ENCODE data around the gene SKIC8. TPM values are rescaled to one million over a fixed set of nuclear protein-coding genes. Genes with fewer than 3 reads are reported as not detected.

Gene SKIC8
- total and polyA plus RNA-seq, 2 experiments from 2014 or later: 52.6 to 70.6 TPM

DNA sequence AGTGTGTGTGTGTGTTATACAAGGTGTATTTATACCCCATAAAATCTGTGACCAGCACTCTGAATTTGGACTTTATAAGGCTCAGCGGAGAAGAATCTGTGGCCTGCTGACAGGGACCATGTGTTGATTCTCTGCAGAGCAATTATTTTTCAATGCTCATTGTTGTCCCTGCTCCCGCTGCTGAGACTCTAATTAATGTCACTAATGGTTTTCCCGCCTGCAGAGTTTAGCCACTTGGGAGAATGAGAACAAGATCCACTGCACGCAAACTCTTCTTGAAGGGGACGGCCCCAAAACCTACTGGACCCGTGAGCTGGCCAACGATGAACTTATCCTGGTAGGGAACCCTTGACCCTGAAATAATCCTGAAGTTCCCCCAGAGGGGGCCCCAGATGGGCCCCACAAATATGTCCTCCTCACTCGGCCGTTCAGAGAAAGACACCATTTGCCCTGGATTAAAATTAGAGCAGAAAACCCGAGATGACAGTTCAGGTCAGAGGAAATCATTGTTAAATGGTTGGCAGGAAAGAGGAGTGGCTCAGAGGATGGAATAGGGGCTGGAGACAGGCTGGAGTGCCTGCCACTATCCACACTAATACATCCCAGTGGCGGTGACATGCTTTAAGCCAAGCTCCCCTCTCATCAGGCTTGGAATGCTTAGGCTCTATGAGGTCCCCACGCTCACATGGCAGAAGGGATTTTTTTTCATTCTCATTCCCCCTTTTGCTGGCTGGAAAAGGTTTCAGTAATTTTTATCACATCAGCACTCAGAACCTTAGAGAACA, 44.1 kb upstream of the SKIC8 start:
- Histone ChIP-seq H3F3A (ENCODE audit: insufficient read depth) (no peaks in the 10 kb centered on the region), H2AFZ (no peak overlapping the region), H3K4me3 (no peak overlapping the region), H3K36me3 (ENCODE audit: low read depth) (no peaks in the 10 kb centered on the region), H3K9me3 (ENCODE audit: low read depth) (no peaks in the 10 kb centered on the region), H3K79me2 (ENCODE audit: insufficient read depth) (no peaks in the 10 kb centered on the region), H3K27me3 (replicated peaks; ENCODE audit: insufficient read depth) (peaks cover 70% of the 10 kb centered on the region), H4K20me1 (ENCODE audit: insufficient read depth) (no peaks in the 10 kb centered on the region), H3K27ac (no peak overlapping the region), H3K4me2 (ENCODE audit: unreplicated experiment) (no peak overlapping the region), H3K4me1 (ENCODE audit: insufficient read depth) (no peaks in the 10 kb centered on the region), H3K9ac (no peak overlapping the region), H3K9me2 (ENCODE audit: insufficient read depth) (no peaks in the 10 kb centered on the region)
- 75% methylated on average over 12 of the region's 12 CpGs for WGBS, 2 experiments (ENCODE audit: low coverage in 1 of 2, low lambda C conversion rate in 2 of 2, missing lambda C conversion rate in 2 of 2)
- in situ Hi-C loops (cut with MboI): no loop called here
- TF ChIP-seq EZH2phosphoT487 (IDR thresholded peaks at IDR 0.05; ENCODE audit: insufficient read depth, low read depth): no peak
- no peak for TF ChIP-seq EZH2 (IDR thresholded peaks at IDR 0.05; ENCODE audit: insufficient read depth, poor library complexity, severe bottlenecking)
- DNase-seq: no peak

DNA sequence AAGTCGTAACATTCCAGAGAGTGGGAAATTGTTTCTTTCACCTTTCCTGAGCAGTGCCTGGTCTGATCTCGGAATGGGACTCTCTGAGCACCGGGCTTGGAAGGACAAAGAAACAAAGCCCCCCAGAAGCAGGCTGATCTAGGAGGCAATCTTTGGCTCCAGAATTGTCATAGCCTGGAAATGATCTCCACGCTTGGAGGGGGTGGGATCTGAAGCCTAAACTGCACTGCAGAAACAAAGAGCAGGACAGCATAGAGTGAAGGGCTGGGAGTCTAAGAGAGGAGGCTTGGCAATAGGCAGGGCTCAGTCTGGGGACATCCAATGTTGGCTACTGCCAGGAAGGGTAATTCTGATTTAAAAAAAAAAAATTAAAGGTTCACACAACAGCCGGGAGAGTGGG, 42.6 kb upstream of the SKIC8 start:
- no peaks in the 10 kb centered on the region for H3K9me3 ChIP-seq (ENCODE audit: low read depth)
- H3K36me3 ChIP-seq (ENCODE audit: low read depth): no peaks in the 10 kb centered on the region
- TF ChIP-seq EZH2 (IDR thresholded peaks at IDR 0.05; ENCODE audit: insufficient read depth, poor library complexity, severe bottlenecking) (no peak), EZH2phosphoT487 (IDR thresholded peaks at IDR 0.05; ENCODE audit: insufficient read depth, low read depth) (no peak)
- H3K4me1 ChIP-seq (ENCODE audit: insufficient read depth): no peaks in the 10 kb centered on the region
- no peak overlapping the region for H3K9ac ChIP-seq
- no peaks in the 10 kb centered on the region for H3K9me2 ChIP-seq (ENCODE audit: insufficient read depth)
- no peak overlapping the region for H3K4me3 ChIP-seq
- H3K79me2 ChIP-seq (ENCODE audit: insufficient read depth): no peaks in the 10 kb centered on the region
- no peak overlapping the region for H3K4me2 ChIP-seq (ENCODE audit: unreplicated experiment)
- peaks cover 82% of the 10 kb centered on the region for H3K27me3 ChIP-seq (replicated peaks; ENCODE audit: insufficient read depth)
- no peak overlapping the region for H3K27ac ChIP-seq
- 61 to 73% methylated on average over 5 of the region's 5 CpGs for WGBS, 2 experiments (ENCODE audit: low coverage in 1 of 2, low lambda C conversion rate in 2 of 2, missing lambda C conversion rate in 2 of 2)
- H4K20me1 ChIP-seq (ENCODE audit: insufficient read depth): no peaks in the 10 kb centered on the region
- DNase-seq: no peak
- no peak overlapping the region for H2AFZ ChIP-seq
- H3F3A ChIP-seq (ENCODE audit: insufficient read depth): no peaks in the 10 kb centered on the region
- in situ Hi-C loops (cut with MboI): no loop called here

DNA sequence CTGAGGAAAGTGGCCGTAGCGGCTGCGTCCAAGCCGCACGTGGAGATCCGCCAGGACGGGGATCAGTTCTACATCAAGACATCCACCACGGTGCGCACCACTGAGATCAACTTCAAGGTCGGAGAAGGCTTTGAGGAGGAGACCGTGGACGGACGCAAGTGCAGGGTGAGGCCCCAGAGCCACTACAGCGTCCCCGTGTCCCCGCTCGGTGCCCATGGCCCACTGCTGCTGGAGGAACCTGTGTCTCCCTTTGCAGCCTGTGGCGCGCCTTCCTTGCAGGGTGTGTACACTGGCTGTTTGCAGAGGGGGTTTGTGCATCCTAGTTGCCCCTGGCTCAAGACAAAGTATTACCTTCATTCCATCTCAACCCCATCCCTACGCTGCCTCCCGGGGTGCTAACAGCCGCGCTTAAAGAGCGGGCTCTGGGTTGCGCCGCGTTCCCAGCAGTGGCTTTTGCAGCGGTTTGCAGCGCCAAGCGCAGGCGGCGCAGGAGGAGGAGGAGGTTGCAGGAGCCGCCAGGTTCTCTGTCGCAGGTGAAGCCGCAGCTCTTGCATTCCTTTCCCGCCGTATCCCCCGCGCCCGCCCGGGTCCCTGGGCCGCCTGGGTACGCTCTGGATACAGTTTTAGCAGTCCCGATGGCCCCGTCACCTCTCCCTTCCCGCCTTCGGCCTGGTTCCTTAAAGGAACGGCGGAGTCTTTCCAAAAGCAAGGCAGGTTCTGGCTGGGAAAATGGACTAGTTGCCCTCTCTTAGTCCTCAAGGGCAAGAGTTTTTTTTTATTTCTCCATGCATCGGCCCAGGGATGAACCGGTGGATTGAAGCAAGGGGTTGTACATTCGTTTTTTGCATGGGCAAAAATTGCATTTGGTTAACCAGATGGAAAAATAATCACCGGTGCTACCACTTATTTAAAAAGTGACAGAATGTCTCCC, 41.9 kb upstream of the SKIC8 start:
- Histone ChIP-seq H3K36me3 (ENCODE audit: low read depth) (no peaks in the 10 kb centered on the region), H3K27me3 (replicated peaks; ENCODE audit: insufficient read depth) (peaks cover 81% of the 10 kb centered on the region), H2AFZ (no peak overlapping the region), H3K9me3 (ENCODE audit: low read depth) (no peaks in the 10 kb centered on the region), H3K79me2 (ENCODE audit: insufficient read depth) (no peaks in the 10 kb centered on the region), H3F3A (ENCODE audit: insufficient read depth) (no peaks in the 10 kb centered on the region), H3K9me2 (ENCODE audit: insufficient read depth) (no peaks in the 10 kb centered on the region), H3K9ac (no peak overlapping the region), H3K4me3 (no peak overlapping the region), H4K20me1 (ENCODE audit: insufficient read depth) (no peaks in the 10 kb centered on the region), H3K4me2 (ENCODE audit: unreplicated experiment) (no peak overlapping the region), H3K4me1 (ENCODE audit: insufficient read depth) (no peaks in the 10 kb centered on the region), H3K27ac (no peak overlapping the region)
- TF ChIP-seq EZH2 (IDR thresholded peaks at IDR 0.05; ENCODE audit: insufficient read depth, poor library complexity, severe bottlenecking): no peak
- TF ChIP-seq EZH2phosphoT487 (IDR thresholded peaks at IDR 0.05; ENCODE audit: insufficient read depth, low read depth): no peak
- no peak for DNase-seq
- in situ Hi-C loops (cut with MboI): no loop called here
- 13 to 17% methylated on average over 51 to 53 of the region's 53 CpGs for WGBS, 2 experiments (ENCODE audit: low coverage in 1 of 2, low lambda C conversion rate in 2 of 2, missing lambda C conversion rate in 2 of 2)

DNA sequence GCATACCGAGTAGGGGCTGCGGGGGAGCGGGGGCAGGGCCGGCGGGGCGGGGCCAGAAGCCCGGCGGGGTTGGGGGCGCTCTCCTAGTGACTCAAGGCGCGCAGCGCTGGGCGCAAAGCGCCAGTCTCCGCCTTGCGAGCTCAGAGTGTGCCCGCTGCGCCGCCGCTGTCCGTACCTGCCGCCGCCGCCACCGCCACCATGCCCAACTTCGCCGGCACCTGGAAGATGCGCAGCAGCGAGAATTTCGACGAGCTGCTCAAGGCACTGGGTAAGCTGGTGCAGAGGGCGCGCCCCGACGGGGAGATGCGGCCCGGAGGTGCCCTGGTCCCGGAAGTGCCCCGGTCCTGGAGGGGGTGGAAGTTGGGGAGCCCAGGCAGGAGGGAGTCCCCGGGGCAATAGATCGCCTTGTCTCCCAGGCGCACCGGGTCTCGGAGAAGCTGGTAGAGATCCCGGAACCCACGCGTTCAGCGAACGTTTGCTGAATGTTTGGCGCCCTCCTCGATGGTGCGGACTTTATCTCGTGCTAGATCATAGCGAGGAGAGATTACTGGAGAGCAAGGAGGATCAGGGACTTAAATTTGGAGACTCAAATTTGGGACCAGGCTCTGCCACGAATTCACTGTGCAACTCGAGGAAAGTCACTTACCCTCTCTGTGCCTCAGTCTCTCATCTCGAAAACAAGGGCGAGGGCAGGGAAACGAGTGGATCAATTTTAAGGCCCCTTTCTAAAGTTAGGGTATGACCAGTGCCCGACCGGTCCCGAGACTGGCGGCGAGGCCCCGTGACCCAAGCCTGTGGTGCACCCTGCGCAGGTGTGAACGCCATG, 41.0 kb upstream of the SKIC8 start, which contains the start of gene CRABP1:
Gene CRABP1 (plus strand): TSS at position 123 of the 826 bp plus-strand sequence. CDS start 76 bp downstream, at position 199.
- Histone ChIP-seq H3K79me2 (ENCODE audit: insufficient read depth) (no peaks in the 10 kb centered on the region), H3K36me3 (ENCODE audit: low read depth) (no peaks in the 10 kb centered on the region), H2AFZ (no peak within 1 kb of the TSS), H3F3A (ENCODE audit: insufficient read depth) (no peaks in the 10 kb centered on the region), H3K4me3 (no peak within 1 kb of the TSS), H4K20me1 (ENCODE audit: insufficient read depth) (no peaks in the 10 kb centered on the region), H3K9ac (no peak within 1 kb of the TSS), H3K27ac (no peak within 1 kb of the TSS), H3K9me2 (ENCODE audit: insufficient read depth) (no peaks in the 10 kb centered on the region), H3K27me3 (replicated peaks; ENCODE audit: insufficient read depth) (peaks cover 73% of the 10 kb centered on the region), H3K4me2 (ENCODE audit: unreplicated experiment) (no peak within 1 kb of the TSS), H3K9me3 (ENCODE audit: low read depth) (no peaks in the 10 kb centered on the region), H3K4me1 (ENCODE audit: insufficient read depth) (no peaks in the 10 kb centered on the region)
- no peak for DNase-seq
- WGBS, 2 experiments (ENCODE audit: low coverage in 1 of 2, low lambda C conversion rate in 2 of 2, missing lambda C conversion rate in 2 of 2): 2 to 4% methylated on average over 44 to 47 of the region's 67 CpGs
- peak; percentile 20 for TF ChIP-seq EZH2 (IDR thresholded peaks at IDR 0.05; ENCODE audit: insufficient read depth, poor library complexity, severe bottlenecking)
- no peak for TF ChIP-seq EZH2phosphoT487 (IDR thresholded peaks at IDR 0.05; ENCODE audit: insufficient read depth, low read depth)
- in situ Hi-C loops (cut with MboI): no loop called here

All from GM23248 (cell line).